ENCODE results near the gene CNTN6. TPM values are rescaled to one million over a fixed set of nuclear protein-coding genes. Genes with fewer than 3 reads are reported as not detected.

Gene CNTN6
- total RNA-seq, 1 experiment from 2014 or later = not detected

DNA sequence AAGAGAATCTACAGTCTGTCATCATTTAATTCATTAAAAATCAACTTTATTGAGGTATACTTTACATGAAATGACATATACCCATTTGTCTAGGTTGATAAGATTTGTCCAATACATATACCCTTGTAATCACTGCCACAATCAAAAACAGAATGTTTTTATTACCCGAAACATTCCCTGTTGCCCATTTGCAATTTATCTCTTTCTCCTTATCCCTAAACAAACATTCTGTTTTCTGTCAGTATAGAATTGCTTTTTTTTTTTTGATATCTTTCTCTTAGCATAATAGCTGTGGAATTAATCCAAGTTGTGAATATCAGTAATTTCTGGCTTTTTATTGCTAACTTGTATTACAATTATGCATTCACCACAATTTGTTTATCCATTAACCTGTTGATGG, 4.3 kb upstream of the CNTN6 start:
- Mint-ChIP-seq H3K27me3 (ENCODE audit: low read depth) (no peaks in the 10 kb centered on the region), H3K27ac (no peak overlapping the region), H3K4me3 (no peak overlapping the region), H3K36me3 (ENCODE audit: insufficient read depth in 1 of 3, low read depth in 3 of 3) (no peaks in the 10 kb centered on the region), H3K4me1 (peaks cover 14% of the 10 kb centered on the region in 2 experiments), H3K9me3 (no peaks in the 10 kb centered on the region)
- Histone ChIP-seq H4K20me1 (ENCODE audit: control insufficient read depth, insufficient read depth, insufficient read length) (no peaks in the 10 kb centered on the region), H2AK5ac (ENCODE audit: insufficient read length, low read length) (no peak overlapping the region), H3K79me2 (ENCODE audit: insufficient read depth, low read length) (no peaks in the 10 kb centered on the region), H2BK15ac (ENCODE audit: low read depth, low read length) (no peak overlapping the region), H3K18ac (ENCODE audit: insufficient read length, low read depth, low read length) (no peak overlapping the region), H3K9ac (ENCODE audit: extremely low read depth, insufficient read length, low read length) (no peak overlapping the region), H3K4me1 (ENCODE audit: insufficient read depth, low read length) (0 out of 2 replicates have a peak, but pooled peaks cover 4% of the 10 kb centered on the region), H4K91ac (ENCODE audit: insufficient read length, low read depth, low read length) (no peak overlapping the region), H3K79me1 (ENCODE audit: insufficient read depth, low read depth, low read length, poor library complexity, severe bottlenecking) (no peaks in the 10 kb centered on the region), H2AFZ (ENCODE audit: low read length) (no peak overlapping the region), H2BK120ac (ENCODE audit: low read depth, low read length, poor library complexity, severe bottlenecking) (no peak overlapping the region), H2BK12ac (ENCODE audit: insufficient read length, low read depth, low read length) (no peak overlapping the region), H4K5ac (ENCODE audit: insufficient read length, low read depth, low read length) (no peak overlapping the region), H3T11ph (ENCODE audit: low read length) (no peak overlapping the region), H2BK5ac (ENCODE audit: insufficient read length, low read length) (no peak overlapping the region), H3K27ac (ENCODE audit: insufficient read length, low read depth, low read length) (no peak overlapping the region), H4K8ac (replicated peaks; ENCODE audit: insufficient read length, low read depth, low read length) (no peak overlapping the region), H3K9me3 (ENCODE audit: control insufficient read depth, low read depth, low read length) (no peaks in the 10 kb centered on the region), H3K23ac (ENCODE audit: insufficient read length, low read depth, low read length) (no peak overlapping the region), H2BK20ac (ENCODE audit: low read depth, low read length, poor library complexity, severe bottlenecking) (no peak overlapping the region), H3K23me2 (ENCODE audit: insufficient read length, low read depth, low read length, poor library complexity, severe bottlenecking) (no peaks in the 10 kb centered on the region), H3K27me3 (ENCODE audit: insufficient read depth, low read length) (no peaks in the 10 kb centered on the region), H3K56ac (ENCODE audit: insufficient read length, low read depth, low read length) (no peak overlapping the region), H3K14ac (ENCODE audit: insufficient read depth, low read length) (no peak overlapping the region), H3K4ac (ENCODE audit: low read depth, low read length) (no peak overlapping the region), H3K4me2 (ENCODE audit: insufficient read depth, insufficient read length, low read length) (no peak overlapping the region)
- TF ChIP-seq, protein P1, sequence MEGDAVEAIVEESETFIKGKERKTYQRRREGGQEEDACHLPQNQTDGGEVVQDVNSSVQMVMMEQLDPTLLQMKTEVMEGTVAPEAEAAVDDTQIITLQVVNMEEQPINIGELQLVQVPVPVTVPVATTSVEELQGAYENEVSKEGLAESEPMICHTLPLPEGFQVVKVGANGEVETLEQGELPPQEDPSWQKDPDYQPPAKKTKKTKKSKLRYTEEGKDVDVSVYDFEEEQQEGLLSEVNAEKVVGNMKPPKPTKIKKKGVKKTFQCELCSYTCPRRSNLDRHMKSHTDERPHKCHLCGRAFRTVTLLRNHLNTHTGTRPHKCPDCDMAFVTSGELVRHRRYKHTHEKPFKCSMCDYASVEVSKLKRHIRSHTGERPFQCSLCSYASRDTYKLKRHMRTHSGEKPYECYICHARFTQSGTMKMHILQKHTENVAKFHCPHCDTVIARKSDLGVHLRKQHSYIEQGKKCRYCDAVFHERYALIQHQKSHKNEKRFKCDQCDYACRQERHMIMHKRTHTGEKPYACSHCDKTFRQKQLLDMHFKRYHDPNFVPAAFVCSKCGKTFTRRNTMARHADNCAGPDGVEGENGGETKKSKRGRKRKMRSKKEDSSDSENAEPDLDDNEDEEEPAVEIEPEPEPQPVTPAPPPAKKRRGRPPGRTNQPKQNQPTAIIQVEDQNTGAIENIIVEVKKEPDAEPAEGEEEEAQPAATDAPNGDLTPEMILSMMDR (conservative IDR thresholded peaks at IDR 0.05) = no peak
- no CpG with 5 or more reads among the region's 1 CpG for WGBS (ENCODE audit: extremely low coverage, insufficient read length, low lambda C conversion rate)
- no peak for DNase-seq
